Suppressor macrophage (primary cell): ENCODE results near the gene CSF1R.

Experiments used
- DNase-seq, 4 experiments: peaks; one replicate each; pipeline ENCODE4 v3.0.0-alpha.2; 2020 to 2022

The CSF1R gene

DNA sequence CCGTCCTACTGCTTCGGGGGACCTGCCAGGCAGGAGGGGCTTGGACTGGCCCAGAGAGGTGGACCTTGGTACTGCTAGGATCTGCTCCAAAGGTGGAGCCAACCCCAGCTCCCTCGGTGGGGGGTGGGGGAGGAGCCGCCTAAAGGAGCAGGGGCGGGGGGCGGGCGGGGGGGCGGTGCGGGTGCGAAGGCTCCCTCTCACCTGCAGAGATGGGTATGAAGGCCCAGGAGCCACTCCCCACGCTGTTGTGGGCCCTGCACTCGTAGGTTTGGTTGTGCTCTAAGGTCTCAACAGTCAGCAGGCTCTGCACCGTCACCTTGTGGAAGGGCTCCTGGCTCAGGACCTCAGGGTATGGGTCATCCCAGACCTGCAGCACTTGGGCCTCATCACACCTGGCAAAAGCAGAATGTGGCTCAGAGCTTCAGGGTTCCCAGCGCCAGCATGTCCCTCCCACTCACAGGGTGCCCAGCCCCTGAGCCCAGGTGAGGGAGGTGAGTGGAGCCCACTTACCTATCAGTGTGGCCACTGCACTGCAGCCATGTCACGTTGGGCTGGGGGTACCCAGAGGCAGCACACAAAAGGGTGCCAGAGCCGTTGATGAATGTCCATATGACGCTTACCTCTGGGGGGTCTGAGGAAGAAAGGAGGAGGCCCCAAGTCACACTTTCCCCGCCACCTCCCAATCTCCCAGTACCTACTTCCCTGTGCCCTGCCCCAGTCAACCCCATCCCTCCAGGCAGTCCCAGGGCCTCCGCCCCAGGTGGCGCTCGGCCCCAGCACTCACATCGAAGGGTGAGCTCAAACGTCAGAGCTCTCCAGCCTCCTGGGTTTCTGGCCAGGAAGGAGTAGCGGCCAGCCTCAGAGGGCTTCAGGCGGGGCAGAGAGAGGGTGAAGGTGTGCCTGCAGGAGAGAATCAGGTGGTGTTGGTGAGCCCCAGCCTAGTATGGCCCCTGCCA, 16.4 kb downstream of the CSF1R start:
- DNase-seq = no peak

DNA sequence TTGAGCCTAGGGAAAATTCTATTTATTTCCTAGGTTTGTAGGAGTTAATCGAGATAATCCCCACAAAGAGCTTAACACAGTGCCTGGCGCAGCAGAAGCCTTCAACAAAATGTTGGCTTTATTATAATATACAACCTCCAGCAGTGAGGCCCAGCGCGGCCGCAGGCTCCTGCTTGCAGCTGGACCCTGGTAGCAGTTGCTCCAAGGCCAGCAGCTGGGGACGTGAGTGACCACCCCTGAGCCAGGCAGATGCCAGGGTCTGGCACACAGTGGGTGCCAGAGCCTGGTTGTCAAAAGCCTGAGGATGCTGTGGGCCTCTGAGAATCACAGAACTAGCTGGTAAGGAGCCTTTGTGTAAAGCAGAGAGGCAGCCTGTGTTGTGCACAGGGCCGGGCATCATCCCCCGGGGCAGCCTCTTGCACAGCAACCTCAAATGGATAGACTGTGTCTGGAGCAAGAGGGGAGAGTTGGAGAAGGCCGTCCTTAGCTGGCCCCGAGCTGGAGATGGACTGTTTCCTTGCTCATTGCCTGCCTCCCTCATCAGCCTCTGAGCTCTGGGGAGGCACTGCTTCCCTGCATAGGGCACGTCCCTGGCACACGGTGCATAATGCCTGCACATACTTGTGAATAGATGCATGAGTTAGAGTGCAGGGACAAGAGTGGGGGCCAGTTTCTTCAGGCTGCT, 17.3 kb downstream of the CSF1R start:
- DNase-seq = no peak

DNA sequence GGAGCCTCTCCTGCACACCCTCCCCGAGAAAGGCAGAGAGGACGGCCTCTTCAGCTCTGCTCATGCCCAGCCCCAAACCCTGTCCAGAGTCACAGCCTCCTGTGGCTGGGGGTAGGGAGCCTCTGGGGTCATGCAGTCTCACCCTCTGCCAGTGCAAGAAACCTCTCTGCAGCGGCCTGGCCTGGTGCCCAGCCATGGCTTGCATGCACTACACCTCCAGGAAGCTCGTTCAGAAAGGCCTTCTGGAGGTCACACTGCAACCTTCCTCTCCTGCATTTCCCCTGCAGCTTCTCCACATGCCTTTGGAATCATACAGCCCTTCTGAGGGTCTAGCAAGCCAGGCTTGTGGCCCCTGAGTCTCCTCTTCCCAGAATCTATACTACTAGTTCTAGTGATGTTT, 17.9 kb downstream of the CSF1R start:
- DNase-seq = peak in 2 of 4 experiments; percentile 44 to 53

DNA sequence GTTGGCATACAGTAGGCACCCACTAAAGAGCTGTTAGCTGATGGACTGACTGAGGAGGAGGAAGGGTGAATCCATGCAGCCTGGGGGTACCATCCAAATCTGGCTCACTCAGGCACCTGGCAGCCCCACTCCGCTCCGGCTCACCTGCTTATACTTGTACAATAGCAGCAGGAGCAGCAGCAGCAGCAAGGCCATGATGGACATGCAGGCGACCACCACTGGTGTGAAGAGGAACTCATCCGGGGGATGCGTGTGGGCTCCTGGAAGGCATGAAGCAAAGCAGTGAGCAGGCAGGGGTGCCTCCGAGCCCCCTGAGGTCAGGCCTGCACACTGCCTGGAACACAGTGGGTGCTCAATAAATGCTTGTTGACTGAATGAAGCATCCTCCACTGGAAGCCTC, 18.3 kb downstream of the CSF1R start:
- DNase-seq = no peak

DNA sequence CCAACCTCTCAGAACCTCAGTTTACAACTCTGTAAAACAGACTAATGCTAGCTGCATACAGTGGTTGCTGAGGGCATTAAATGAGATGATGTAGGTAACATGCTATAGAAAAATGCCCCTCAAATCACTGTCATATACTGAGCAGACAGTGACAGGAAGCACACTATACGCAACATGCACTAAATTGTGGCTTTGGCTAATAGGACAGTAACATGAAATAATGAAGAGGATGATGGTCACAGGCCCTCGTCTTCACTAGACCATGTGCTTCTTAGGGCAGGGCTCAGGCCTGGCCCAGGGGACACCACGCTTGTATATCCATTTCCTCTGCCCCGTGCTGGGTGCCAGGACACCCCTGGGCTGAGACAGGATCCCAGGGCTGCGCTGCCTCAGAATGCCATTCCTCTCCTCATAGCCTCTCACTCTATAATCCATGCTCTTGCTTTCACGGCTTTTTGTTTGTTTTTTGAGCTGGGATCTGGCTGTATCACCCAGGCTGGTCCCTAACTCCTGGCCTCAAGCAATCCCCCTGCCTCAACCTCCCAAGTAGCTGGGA, 18.9 kb downstream of the CSF1R start:
- DNase-seq = peak in 3 of 4 experiments; percentile 45 to 47 (median 46)

DNA sequence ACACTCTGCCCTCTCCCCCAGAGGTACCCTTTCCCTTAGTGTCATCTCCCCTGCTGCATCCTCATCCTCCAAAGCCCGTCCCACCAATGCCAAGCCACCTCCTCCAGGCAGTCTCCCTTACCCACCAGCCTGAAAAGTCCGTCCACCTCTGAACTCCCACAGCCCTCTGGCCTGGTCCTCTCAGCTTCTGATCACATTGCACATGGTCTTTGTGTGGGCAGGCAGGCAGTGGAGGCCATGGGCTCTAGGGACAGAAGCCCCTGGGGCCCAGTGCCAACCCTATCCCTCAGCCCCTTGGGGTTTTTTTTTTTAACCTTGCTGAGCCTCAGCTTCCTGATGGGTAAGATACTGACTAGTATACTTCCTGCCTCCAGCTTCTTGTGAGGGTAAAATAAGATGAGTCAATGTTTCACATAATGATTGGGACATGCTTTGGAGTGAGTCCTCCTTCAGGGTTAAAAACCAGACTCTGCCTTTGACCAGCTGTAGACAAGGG, 19.4 kb downstream of the CSF1R start:
- peak; percentile 49 to 88 (median 72) for DNase-seq

DNA sequence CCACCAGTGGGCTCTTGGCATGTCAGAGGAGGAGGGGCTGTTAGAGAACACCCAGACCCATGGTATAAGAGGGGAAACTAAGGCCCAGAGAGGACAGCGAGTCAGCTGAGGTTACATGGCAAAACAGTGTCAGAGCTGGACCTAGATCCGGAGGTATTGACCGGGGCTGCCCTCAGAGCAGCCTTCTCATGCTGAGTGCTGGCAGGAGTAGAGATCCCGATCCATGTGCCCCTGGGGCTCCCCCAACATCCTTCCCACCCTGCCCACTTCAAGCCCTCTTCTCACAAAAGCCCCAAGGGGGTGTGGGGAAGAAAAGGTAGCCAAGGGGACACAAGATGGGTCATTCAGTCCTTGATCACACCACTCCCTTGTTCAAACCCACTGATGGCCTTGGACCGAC, 19.9 kb downstream of the CSF1R start:
- DNase-seq = no peak

DNA sequence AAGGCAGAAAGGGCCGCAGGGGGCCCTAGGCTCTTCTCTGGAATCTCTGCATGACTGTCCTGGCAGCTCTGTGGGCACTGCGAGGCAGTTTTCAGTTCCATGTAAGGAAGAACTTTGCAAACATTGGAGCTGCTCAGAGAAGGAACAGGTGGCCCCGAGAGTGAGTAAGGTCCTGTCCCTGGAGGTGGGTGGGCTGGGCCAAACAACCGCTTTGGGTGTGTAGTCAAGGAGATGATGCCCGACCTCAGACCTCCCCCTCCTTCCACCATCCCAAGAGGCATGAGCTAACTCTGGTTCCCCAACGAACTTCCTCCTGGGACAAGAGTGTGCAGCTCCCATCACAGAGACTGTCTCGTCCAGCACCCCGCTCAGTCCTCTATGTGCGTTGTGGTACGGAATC, 20.5 kb downstream of the CSF1R start:
- DNase-seq = peak; percentile 91 to 97 (median 96)

DNA sequence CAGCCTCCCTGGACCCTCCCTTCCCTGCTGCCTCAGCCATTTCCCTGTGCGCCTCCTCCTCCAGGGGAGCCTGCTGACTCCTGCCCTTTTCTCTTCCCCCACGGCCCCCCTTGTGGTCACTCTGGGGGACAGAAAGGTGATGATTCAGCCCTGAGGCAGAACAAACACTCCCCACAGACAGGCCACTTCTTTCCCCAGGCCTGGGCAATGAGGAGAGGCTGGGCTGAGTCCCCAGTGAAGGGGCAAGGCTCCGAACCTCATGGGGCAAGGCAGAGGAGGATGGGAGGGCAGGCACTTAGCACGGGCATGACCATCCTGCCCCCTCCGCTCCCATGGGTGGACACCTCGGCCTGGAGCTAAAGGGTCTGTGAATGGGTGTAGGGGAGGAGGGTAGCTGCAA, 21.0 kb downstream of the CSF1R start:
- DNase-seq = peak; percentile 79 to 92 (median 90)

DNA sequence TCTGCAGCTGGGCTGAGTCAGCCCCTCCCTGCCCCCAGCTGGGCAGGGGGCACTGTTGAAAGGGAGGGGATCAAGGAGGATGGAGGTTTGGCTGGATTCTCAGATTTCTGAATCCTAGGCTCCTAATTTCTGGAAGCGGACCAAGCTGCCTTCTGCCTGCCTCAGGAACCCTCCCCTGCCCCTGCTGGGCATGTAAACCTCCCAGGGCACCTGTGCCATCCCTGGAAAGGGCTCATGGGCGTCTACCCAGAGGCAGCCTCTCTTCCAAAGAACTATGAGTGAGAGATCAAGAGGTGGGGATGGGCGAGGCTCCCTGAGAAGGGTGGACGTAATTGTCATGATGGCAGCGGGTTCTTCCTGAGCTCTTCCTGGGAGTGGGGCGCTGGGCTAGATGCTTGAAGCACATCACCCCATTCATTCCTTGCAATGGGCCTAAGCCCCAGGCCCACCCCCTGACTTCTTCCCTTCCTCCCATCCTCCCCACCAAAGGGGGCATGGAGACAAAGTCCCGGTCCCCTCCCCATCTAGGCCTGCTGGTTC, 21.6 kb downstream of the CSF1R start:
- DNase-seq = no peak

DNA sequence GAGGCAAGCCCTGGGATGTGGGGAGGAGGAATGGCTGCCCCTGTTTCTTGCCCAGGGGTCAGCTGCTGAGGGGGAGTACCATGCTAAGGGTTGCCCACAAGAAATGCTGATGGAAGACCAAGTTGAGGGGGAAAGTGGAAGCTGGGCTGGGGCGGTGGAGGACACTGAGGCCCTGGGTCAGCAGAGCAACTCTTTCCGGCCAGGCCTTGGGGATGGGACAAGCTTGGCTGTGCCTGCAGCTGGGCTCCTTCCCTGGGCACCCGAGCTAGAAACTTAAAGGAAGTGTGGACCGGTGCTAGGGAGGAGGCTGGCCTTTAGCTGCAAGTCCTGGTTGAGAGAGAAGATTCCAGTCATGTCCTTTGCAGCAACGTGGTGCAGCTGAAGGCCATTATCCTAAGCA, 22.7 kb downstream of the CSF1R start:
- no peak for DNase-seq

- DNase-seq = peak; percentile 17 to 64 (median 57)
These were observed 24.0 kb downstream of the CSF1R start for GRCh38 chr5:150062216-150062922.

GRCh38 chr5:150061538-150061995, 24.8 kb downstream of the CSF1R start:
- DNase-seq = no peak

DNA sequence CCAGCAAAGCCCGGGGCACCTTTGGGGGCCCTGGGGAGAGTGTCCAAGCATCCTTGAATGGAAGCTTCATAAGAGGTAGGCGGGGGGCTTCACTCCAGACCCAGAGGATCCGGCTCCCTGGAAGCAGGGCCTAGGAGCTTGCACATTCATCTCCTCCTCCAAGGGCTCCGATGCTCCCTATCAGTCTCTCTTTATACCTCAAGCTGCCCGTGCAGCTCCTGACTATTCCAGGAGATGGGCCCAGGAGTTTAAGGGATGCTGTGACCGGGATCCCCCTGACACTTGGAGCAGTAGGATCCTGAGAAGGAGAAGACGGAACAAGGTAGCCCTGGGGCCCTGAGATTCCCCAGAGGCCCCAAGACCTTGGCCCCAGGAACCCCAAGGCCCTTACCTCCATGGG, 25.9 kb downstream of the CSF1R start:
- no peak for DNase-seq

GRCh38 chr5:150059623-150060022, 26.7 kb downstream of the CSF1R start:
- no peak for DNase-seq

DNA sequence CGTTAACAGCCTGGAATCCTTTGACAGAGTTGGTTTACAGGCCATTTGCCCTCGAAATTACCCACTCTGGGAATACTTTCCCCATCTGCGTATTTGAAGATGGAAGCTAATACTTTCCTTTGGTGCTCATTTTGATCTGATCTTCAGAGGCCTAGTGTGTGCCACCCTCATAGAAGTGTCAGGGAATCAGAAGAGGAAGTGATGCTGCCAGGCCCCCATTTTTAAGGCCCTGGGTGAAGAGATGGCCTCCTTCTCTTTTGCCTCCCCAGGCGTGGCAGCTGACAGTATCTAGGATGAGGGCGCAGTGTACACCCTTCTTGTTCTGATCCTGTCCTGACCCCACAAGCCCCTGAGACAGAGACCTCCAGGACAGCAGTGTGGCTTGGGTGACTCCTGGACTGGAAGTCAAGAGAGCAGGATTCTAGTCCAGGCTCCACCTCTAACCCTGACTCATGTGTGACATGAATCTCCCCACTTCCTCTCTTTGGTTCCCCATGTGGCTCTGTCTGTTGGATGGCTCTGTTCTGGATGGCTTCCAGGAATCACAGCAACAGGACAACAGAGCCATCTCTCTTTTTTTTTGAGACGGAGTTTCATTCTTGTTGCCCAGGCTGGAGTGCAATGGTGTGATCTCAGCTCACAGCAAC, 27.8 kb downstream of the CSF1R start:
- peak; percentile 87 to 97 (median 92) for DNase-seq

DNA sequence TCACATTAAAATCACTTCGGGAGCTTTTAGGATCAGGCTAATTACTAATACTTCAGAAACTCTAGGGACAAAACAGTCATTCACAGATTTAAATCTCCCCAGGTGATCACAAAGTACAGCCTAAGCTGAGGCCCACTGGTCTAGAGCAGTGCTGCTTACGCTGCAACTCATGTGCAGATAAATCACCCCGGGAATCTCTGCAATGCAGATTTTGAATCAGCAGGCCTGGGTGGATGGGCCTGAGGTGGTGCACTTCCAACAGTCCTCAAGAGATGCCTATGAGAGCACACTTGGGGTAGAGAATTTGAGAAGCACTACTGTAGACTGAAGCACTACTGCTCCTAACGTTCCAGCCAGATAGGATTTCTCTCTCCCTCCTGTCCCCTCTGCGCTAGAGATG, 28.4 kb downstream of the CSF1R start:
- DNase-seq = no peak

- no peak for DNase-seq
These were observed 28.8 kb downstream of the CSF1R start for GRCh38 chr5:150057511-150057910.

DNA sequence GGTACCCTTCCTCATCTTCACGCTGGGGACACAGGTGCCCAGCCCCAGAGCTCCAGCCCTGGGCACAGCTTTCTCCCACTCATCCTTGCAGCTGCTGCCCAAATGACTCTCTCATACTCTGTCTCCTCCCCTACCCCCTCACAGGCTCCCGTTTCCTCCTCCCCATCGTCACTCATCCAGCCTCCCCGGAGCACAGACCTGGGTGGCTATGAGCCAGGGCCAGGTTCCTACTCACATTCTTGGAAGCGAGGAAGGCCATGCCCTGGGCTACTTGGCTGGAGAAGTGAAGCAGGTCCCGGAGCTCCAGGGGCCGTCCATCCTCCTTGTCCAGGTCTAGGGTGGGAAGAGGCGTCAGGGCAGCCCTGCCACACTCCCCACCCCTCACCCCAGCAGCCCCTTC, 29.3 kb downstream of the CSF1R start:
- no peak for DNase-seq

DNA sequence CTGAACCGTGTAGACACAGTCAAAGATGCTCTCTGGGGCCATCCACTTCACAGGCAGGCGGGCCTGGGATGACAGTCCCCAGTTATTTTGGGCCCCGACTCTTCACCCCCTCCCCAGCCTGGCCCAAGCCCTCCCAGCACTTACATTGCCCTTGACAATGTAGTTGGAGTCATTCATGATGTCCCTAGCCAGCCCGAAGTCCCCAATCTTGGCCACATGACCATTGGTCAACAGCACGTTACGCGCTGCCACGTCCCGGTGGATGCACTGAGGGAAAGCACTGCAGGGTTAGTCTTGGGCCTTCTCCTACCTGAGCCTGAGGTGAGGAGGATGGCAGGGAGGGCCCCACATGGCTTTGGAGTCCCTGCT, 30.3 kb downstream of the CSF1R start:
- no peak for DNase-seq

DNA sequence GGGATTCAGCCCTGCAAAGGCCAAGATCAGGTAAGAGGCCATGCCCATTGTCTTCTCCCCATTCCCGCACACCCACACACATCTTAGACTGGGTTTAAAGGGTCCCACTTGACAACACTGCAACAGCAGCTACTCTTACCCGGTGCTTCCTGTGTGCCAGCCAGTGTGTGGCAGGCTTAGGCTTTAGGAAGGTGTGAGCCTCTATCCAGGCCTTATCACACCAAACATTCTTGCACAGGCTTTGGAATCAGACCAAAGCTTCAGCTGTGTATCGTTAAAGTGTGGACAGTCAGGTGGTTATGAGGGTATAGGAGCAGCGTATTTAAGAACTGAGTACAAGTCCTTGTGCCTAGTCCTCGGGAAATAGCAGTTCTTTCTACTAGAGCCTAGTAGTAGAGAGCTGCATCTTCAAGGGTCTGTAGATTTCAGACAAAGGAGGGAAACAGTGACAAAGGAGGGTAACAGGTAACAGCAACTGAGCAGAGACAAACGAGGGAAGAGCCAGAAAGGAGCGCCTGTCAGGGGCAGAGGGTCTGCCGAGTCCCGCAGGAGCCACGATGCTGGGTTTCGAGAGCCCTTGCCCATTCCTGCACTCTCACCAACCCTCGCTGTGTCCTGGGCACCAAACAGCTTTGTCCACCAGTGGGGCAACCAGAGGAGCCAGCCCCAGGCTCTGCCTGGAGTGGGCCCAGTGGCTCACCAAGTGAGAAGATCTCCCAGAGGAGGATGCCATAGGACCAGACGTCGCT, 30.9 kb downstream of the CSF1R start:
- no peak for DNase-seq
